Dedifferentiated amniotic fluid mesenchymal stem cell (primary cell): Measurements from ENCODE around the gene C18orf54.
"Not testable (repeated sequence)": the region's sequence is repeated elsewhere in the genome, so short reads cannot be mapped to it uniquely, and the experiment has no call there.

ENCODE experiments used
- DNase-seq: peaks from one replicate; pipeline ENCODE4 v3.0.0-alpha.2; 2016; ENCODE audit errors: extremely low spot score

The C18orf54 gene

DNA sequence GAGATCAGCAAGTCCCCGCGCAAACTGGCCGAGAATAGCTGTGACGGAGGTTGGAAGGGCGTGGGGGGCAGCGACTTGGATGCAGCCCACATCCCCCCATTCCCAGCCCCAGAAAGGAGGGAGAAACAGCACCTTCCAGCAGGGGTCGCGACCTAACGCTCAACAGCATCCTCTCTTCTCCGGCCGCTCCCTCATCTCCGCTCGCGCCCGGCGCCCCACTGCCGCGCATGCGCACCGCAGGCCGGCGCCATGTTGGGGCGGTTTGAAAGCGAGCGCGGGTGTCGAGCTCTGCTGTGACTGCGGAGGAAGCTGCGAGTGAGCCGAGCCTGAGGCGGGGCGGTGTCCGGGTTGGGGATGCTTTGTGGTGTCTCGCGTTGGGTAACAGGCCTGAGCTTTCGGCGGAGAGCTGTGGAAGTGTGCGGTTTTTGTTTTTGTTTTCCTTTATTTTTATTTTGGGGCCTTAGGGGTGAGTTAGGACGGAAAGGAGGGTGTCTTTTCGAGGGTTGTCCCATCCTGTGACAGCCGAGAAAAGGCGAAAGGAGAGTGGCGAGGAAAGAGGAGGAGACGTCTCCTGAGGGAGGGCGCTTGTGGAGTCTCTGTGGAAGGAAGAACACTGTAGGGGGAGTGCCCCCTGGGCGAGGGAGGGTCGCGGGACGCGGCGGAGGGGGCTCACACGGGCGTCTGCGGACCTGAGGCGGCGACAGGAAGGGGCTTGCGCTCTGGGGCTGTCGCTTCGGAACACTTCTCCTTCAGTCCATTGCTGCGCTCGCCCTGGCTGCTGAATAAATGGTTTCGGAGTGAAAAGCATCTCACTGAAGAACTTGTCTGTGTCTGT, at the start of gene C18orf54, which contains the start of gene STARD6:
C18orf54 (plus strand) TSS at position 247 of the 835 bp plus-strand sequence. CDS start 2,667 bp downstream, outside the sequence.
STARD6 (minus strand) TSS at position 199 of the 835 bp plus-strand sequence. CDS start 3,285 bp downstream, outside the sequence.
- peak; percentile 86 for DNase-seq

DNA sequence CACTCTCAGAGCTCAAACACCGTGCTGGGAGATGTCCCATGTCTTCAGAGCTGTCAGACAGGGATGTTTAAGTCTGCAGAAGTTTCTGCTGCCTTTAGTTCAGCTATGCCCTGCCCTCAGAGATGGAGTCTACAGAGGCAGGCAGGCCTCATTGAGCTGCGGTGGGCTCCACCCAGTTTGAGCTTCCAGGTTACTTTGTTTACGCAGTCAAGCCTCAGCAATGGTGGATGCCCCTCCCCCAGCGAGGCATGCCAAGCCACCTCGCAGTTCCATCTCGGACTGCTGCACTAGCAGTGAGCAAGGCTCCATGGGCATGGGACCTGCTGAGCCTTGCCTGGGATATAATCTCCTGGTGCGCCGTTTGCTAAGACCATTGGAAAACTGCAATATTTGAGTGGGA, 48.1 kb upstream of the C18orf54 start:
- DNase-seq, result not testable (repeated sequence)

DNA sequence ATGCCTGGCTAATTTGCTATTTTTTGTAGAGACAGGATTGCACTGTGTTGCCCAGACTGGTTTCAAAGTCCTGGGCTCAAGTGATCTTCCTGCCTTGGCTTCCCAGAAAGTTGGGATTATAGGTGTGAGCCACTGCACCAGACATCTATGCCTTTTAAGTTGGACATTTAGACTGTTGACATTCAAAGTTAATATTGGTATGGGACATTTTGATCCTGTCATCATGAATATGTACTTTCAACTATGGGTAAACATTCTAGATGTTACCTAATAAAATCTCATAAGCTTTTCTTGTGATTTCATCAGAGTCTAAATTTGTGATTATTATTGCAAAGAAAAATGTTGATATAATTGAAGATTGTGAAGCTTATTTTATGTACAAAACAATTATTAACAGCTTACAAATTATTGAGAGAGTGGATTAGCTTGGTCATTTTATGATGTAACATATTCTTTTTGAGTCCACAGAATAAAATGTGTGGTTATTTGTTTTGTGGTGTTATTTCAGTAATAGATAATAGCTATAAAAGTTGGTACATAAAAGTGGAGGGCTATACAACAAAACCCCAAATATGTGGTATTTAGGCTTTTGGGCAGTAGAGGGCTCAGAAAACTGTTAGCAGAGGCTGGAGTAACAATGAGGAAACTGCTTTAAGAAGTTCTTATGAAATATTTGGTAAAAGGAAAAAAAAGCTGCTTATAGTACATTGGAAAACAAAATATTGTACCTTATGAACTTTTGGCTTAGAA, 41.5 kb upstream of the C18orf54 start:
- DNase-seq, result no peak

DNA sequence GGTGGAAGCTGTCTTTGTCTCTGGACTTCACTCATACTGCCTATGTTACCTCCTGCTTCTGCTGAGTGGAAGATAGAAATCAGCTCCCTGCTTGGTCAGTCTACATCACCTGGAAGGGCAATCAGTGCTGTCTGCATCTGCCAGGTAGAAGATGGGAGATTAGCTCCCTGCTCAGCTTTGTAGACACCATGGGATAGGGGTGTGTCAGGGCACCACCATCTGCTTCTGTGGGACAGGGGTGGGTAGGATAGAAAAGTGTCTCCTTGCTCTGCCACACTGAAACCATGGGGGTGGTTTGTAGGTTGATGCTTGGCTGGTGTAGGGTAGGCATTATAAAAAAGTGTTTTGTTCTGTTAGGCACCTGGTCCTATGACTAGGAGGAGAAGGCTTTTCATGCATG, 34.1 kb upstream of the C18orf54 start:
- no peak for DNase-seq

DNA sequence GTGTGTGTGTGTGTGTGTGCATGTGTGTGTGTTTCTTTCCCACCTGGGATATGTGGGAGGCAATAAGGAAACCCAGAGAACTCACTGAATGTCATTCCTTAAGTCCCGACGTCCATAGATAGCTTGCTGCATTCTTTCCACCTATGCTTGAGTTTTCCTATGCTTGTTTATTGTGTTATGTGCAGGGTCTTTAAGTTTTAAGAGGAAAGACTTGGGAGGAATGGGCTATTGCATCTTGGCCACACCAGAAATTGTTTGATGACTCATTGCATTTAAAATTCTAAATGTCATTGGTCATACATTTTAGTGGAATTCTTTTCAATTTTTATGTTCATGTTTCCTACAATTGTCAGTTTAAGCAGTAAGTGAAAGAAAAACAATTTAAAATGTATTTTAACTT, 33.7 kb upstream of the C18orf54 start:
- DNase-seq, result no peak

DNA sequence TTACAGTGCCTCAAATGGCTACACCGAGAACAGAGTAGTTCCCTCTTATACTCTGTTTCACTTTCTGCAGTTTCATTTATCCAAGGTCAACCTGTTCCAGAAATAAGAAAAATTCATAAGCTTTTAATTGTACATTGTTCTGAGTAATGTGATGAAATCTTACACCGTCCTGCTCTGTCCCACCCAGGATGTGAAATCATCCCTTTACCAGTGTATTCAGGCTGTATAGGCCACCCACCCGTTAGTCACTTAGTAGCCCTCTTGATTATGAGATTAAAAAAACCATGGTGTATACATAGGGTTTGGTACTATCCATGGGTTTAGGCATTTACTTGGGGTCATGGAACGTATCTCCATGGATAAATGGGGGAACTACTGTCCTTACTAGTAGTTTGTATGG, 29.9 kb upstream of the C18orf54 start:
- no peak for DNase-seq

DNA sequence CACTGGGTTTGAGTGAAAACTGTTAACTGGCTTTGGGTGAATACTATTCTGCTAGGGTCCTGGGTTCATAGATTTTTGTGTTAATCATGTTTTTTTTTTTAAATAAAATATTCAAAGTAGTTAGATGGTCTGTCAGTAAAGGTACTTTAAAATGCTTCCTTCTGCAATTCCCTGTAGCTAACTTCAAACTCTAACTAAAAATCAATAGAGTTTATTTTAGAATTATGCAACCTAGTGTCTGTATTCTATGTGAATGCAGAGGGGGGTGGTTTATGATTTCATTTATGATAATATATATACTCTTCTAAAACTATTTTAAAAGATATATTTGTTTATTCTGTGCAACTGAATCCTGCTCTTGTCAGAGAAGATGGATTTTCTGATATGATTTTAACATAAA, 27.9 kb upstream of the C18orf54 start:
- DNase-seq, result no peak

DNA sequence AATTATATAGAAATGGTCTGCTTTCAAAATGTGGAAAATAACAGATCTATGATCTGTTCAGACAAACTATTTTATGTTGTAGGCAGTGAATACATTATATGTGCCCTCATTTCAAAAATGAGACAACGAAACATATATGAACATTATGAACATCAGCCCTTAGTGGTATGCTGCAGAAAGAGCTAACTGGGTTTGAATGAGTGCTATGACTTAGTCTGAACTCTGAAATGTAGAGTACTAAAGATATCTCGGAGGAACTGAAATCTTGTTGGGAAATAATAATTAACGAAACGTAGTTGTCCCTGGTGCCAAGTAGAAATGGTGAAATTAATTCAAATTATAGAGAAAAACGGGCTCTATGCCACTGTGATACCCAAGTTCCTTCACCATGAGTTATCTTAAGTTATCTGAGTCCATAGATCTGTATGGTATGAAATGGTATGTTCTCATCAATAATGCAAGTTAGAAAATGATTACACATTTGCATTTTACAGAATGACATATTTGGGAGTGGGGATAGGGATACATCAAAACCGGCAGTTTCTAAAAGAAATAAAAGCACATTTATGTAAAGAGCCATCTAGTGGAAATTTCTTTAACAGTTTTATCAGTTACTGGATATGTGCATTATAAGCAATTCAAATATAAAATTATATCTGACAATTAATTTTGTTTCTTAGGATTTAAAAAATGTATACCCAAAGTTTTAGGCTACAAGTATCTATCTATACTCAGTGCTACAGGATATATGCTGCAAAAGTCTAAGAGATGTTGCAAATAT, 26.7 kb upstream of the C18orf54 start:
- no peak for DNase-seq

DNA sequence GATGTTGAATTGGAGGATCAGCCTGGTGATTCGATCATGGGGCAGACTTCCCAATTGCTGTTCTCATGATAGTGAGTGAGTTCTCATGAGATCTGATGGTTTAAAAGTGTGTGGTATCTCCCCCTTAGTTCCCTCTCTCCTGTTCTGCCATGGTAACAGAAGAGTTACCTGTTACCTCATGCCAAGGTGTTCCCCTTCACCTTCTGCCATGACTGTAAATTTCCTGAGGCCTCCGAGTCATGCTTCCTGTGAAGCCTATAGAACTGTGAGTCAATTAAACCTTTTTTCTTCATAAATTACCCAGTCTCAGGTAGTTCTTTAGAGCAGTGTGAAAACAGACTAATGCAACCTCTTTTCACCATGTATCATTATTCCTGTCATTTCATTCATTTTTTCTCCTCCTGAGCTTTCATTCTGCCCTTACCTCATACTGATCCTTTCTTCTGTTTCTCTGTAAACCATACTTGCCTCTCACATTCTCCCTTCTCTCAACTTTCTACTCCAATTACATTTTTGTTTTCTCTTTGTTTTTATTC, 22.0 kb upstream of the C18orf54 start:
- DNase-seq, result no peak

DNA sequence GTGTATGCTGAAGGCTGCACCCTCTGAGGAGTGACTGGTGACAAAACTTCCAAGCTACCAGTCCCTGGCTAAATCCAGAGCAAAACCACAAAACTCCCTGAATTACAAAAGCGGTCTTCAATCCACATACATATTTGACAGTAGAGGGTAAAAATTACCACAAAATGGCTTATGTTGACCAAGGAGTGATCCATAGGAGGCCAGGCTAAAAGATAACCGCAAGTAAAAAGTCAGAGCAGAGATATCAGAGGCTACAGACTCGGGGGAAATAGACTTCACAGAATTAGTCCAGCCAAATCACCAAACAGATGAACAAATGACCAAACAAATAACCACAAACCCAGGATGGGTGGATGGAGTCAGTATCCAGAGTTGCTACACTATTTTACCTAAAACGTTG, 19.5 kb upstream of the C18orf54 start:
- no peak for DNase-seq

DNA sequence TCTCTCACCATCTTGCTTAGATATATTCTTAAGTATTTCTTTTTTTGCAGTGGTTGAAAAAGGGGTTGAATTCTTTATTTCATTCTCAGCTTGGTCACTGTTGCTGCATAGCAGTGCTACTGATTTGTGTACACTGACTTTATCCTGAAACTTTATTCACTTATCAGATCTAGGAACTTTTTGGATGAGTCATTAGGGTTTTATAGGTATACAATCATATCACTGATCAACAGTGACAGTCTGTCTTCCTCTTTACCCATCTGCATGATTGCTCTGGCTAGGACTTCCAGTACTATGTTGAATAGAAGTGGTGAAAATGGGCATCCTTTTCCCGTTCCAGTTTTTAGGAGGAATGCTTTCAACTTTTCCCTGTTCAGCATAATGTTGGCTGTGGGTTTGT, 6.5 kb upstream of the C18orf54 start:
- DNase-seq, result no peak

DNA sequence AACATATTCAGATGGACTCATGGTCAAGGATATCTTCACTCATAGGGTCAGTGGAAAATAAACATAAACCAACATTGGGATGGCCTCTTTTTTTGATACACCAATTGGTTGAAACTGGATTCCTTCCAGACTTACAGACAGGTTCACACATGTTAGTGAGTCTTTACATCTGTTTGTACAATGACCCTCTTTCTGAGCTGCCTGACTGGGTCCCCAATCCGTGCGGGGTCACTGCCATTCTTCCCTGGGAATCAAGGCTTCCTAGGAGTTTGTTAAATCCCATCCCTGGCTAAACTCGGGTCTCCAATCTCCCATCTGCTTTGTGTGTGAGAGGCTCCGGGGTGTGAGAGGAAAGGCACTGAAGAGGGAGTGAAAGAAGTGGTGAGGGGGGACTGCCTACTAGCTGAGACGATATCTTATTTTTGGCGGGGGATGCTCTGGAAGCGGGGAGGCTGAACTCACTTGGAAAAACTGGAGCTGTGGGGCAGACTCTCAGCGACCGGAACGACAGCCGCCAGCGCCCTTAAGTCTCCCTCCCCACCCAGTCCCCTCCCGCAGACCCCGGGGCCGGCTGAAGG, 535 bp upstream of the C18orf54 start:
- DNase-seq, result no peak

DNA sequence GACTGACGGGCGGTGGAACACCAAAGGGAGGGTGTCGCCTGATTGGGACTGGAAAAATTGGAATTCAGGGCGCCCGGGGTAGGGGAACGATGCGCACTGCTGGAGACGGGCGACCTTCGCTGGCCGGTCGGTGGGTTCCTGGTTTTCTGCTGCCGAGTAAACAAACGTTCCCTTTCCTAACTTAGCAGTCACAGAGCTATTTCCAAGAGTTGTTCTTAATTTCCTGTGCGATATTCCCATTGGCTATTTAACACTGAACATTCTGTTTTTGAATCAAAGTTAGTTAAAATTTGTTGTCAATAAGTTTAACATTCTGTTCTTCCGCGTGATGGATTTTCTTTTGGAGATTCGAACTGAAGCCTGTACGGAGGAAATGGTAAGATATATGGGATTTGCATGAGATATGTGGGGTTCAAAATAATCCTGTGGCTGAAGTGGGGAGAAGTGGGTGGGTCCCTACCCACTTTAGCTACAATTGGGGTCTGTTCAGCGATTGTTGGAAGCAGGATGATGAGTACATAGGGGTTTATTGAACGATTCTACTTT, 862 bp downstream of the C18orf54 start:
- no peak for DNase-seq

DNA sequence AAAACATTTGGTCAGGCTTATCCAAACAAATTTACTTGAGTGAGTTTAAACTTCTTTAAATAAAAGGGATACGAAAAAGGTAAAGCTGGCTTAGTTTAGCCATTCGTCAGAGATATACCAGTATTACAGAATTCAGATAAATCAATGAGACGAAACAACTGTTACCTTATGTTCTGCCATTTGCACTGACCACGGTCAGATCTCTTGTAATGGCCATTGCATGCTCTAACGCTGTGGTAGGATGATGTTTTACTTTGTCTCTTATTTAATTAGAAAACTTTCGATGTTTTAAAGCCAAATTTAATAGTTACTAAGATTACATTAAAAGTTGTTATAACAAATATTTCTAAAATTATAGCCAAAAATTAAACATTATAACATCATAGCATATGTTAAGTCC, 1.5 kb downstream of the C18orf54 start:
- DNase-seq, result no peak

DNA sequence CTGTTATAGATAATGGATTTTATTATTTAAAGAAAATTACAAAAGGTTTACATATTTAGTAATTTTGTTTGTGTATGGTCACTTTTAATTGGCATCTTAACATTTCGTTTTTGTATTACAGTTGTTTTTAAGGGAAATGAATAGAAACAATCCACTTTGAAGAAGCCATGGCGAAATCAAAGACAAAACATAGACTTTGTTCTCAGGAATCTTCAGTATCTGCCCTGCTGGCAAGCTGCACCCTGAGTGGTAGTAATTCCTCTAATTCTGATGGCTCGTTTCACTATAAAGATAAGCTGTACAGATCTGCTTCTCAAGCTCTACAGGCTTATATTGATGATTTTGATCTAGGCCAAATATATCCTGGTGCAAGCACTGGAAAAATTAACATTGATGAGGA, 2.7 kb downstream of the C18orf54 start:
- no peak for DNase-seq

DNA sequence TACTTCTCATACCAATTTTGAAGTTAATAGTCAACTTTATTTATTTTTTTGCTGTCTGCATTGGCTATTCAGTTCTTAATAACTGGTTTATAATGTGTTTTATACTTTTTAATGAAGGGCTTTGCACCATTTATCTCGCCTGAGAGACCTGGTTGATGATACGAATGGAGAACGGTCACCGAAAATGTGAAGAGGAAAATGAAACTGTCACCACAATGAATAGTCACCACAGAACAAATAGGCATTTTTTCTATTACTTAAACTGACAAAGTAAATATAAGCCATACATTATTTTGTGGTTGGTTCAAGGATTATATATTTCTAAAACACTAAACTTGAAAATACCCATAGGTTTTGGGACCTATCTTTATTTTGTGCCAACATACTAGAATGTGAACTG, 20.4 kb downstream of the C18orf54 start:
- no peak for DNase-seq

DNA sequence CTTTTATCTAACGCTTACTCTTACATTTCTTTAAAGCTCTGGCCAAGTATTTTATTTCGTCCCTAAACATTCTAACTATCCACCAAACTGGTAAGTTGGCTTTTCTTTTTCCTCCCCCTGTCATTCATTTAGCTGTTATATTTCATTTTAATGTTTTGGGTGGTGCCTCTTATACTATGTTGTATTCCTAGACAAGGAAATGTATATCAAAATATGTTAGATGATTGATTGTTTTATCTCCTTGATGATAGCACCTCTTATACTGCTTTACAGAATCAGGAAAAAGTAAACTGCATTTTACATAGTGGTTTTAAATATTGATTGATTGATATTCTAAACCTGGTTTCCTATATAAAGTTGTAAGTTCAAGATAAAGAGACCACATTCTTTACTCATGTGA, 23.9 kb downstream of the C18orf54 start:
- no peak for DNase-seq

DNA sequence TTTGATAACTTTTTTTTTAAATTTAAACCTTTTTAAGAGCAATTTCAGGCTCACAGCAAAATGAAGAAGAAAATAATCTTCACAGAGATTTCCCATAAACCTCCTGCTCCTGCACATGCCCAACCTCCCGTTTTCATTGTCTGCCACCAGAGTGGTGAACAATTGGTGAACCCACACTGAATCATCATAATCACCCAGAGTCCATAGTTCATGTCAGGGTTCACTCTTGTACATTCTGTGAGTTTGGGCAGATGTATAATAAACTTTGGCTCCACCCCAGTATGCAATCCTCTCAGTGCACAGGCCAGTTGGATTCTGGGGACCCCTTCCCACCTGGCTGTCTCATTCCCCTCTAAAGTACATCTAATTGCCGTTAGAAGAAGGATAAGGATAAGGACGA, 24.4 kb downstream of the C18orf54 start:
- DNase-seq, result no peak

DNA sequence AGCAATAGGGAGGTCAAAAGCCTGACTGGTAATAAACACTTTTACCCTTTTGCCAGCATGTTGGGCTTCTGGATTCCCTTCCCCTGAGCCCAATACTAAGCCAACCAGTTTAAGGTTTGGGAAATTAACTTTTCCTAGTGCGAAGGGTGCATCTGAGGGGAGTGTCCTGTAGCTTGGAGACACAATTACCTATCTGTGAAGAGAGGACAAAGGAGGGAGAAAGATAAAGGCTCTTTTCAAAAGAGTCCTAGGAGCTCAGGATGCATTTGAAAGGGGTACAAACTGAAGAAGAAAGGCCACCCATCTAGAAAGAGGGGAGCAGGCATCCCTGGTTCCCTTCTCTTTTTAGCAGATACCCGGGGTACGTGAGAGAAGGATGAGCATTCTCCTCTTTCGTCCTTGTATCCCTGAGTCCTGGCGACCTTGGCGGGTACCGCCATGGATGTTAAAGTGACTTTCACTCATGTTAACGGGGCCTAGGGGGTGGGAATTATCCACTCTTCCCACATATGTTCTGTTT, 25.1 kb downstream of the C18orf54 start:
- no peak for DNase-seq

DNA sequence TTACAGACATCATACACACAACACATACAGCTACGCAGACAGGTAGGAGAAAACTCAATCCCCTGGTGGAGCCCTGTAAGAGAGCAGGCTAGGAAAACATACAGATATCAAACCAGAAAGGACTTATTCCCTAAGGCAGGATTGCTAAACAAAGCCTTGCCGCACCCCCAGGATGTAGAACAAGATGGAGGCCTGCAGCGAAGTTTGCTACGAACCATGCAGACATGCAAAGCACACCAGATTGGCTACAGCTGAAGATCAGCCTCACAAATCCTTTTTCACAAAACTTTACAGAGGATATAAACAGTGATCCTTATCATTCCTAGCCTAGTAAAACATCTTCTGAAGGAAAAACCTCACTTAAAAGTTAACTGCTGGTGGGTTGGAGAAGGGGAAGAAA, 28.3 kb downstream of the C18orf54 start:
- no peak for DNase-seq
